Measurements from ENCODE around the gene HTRA2.

The HTRA2 gene

DNA sequence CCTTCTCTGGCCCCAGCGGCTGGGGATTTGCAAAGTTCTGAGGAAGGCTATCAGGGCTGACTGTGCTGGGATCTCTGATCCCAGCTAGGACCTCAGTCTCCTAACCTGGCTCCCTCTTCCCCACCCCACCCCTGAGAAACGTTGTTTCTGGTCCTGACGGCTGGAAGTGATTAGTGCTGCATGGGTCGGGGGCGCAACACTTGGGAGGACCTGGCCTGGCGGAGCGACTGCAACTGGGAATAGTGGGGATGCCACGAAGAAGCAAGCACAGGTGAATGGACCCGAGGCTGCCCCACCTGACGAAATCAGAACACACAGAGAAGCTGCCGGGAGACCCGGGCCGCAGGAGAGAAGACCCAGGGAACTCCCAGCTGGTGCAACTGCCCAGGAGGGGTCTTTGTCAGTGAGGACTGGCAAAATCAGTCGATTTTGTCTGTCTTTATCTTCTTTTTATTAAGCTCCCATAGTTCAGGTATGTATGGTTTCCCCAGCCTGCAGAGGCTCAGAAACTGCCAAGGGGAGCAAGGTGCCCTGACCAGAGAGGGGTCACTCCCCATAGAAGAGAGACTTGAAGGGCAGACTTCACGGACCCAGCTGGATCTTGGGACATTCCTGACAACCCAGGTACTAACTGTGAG is 29.7 kb upstream of the HTRA2 start:
- DNase-seq (ENCODE audit: low read depth in 1 of 2, low spot score in 1 of 2), result no peak

DNA sequence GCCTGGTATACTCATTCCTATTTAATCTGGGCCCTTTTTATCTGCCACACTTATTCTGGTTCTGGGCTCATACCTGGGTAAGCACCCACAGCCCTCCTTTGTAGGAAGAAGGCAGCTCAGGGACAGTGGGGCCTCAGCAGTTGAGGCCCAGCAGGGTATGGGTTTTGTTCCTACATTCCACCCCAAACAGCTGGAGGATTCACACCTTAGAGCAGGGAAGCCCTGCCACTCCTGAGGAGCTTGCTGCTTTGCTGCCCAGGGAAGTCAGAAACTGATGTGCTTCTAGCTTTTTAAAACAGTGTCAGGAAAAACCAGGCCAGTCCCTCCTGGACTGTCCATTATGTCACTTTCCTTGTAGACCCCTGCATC is 29.2 kb upstream of the HTRA2 start:
- no peak for DNase-seq (ENCODE audit: low read depth in 1 of 2, low spot score in 1 of 2)

GRCh38 chr2:74501335-74502071 is 28.2 kb upstream of the HTRA2 start:
- DNase-seq (ENCODE audit: low read depth in 1 of 2, low spot score in 1 of 2), result no peak

DNA sequence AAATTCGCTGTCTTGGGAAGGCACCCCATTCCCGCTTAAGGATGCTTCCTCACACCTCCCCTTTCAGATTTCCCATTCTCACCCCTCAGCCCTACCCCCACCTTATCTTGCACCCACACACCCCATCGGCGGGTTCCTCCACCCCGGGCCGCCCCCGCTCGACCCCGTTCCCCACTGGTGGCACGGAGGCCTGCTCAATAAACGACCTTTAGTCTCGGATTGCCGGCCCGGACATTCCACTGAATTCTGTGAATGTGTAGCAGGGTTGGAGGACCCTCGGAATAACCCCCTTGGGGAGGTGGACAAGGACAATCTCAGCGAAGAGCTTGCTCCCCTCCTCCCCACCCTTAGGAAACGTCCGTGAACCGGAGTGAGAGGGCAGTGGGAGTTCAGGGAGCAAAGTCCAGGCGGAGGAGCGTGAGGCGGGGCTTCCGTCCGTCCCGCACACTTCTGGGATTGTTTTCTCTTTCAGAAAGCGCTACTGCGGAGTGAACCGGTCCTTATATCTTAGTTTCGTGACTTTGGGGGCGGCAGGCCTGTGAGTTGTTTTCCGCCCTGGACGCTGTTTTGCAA is 27.5 kb upstream of the HTRA2 start:
- no peak for DNase-seq (ENCODE audit: low read depth in 1 of 2, low spot score in 1 of 2)

DNA sequence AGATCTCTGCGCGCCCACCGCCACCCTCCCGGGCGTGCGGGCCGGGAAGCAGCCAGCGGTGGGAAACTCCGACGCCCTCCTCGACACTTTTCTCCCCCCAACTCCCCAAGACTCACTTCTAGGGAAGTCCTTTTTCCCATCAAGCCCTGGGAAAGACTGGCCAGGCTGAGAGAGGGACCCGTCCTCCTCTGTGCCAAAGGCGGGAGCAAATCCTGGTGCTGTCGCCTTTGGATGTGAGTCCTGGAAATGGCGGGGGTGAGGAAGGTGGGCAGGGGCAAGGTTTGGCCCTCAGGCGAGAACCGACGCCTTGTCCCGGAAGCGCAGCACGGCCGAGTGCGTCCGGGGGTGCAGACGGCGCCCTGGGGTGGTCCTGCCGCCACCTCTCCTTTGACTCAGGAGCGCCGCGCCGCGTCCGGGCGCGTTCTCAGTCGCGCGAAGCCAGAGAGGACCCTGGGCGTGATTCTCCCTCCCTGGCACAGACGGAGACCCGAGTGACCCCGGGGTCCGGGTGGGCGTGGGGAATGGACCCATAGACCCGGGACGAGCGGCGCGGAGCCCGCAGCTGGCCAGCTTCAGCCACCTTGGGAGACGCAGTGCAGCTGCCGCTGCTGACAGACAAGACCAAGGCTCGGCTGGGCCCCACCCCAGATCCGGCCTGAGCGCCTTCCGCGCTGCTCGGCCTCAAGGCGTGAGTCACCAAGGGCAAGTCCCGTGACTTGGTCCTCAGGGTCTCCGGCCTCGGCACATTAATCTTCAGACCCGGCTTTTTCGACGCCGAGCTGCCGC is 26.8 kb upstream of the HTRA2 start:
- no peak for DNase-seq (ENCODE audit: low read depth in 1 of 2, low spot score in 1 of 2)

DNA sequence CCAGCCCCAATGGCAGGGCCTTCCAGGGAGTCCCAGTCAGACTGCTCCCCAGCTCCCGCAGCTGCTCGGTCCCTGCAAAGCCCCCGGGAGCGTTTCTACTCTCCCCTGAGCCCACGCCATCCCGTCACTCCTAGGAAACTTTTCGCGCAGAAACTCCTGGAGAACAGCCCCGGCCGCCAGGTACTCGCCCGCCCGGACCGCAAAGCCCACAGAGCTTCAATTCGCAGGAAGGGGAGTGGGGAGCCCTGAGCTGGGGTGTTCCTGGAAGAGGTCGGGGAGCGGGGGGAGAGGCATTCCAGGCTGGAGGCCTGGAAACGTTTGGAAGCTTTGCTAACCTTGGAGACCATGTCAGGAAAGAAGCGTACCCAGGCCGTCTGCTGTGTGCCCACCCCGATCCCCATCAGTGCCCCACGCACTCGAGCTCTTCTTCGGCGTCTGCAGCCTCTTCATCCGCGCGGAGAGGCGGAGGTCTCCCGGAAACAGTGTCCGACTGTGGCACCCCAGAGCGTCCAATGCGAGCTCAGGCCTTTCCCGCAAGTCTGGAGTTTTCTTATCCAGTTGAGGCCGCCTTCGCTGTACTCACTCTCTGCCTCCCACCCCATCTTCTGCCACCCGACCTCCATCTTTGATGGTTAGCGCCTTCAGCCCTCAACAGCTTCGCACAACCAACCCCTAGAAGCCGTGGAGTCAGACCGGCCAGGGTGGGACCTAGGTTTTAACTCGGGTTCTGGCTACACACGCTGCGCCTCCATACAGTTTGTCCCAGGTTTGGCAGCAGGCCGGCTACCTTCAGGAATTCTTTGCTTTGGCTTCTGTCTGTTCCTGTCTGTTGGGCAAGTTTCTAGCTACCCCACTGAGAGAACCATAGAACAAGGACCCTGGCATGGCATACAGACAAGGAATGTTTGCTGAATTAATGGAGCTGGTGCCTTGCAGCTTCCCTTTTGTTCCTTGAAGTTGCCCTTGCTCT is 25.9 kb upstream of the HTRA2 start:
- DNase-seq (ENCODE audit: low read depth in 1 of 2, low spot score in 1 of 2), result no peak

GRCh38 chr2:74504591-74504990 is 25.1 kb upstream of the HTRA2 start:
- DNase-seq (ENCODE audit: low read depth in 1 of 2, low spot score in 1 of 2), result no peak

GRCh38 chr2:74505448-74506246 is 24.1 kb upstream of the HTRA2 start:
- no peak for DNase-seq (ENCODE audit: low read depth in 1 of 2, low spot score in 1 of 2)

DNA sequence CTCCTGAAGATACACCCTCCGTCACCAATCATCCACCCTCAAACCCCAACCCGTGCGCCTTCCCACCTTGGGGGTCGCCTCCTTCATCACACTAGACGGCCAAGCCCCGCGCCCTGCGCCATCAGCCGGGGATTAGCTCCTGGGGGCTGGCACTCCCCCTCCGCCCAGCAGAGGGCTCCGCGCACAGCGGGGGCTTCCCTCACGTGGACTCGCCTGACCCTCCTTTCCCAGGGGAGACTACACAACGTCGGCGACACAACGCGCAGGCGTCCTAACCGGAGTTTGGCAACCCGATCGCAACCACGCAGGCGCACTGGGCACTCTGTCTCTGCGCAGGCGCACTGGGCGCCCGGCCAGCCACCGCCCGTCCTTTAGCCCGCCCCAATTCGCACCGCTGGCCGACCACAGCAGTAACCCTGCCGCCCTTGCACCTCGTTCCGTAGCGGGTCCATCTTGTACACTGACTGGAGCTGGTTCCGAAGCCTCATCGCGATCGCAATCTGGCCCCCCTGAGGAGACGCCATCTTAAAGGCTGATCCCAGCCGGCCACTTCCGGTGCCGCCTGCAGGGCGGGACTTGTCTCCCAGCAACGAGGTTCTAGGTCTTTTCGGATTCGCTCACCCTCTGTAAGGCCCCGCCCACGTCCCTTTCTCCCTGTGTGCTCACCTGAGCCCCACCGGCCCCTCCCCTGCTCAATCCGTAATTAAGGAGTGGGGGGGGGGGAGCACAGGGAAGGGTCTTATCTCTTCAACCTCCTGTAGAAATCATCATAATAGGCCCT is 22.4 kb upstream of the HTRA2 start, which contains the start of gene PCGF1:
TSS of gene PCGF1 (minus strand) at position 551 of the 781 bp plus-strand sequence. CDS start at position 524, 27 bp downstream.
- peak; percentile 95 to 98 for DNase-seq (ENCODE audit: low read depth in 1 of 2, low spot score in 1 of 2)

DNA sequence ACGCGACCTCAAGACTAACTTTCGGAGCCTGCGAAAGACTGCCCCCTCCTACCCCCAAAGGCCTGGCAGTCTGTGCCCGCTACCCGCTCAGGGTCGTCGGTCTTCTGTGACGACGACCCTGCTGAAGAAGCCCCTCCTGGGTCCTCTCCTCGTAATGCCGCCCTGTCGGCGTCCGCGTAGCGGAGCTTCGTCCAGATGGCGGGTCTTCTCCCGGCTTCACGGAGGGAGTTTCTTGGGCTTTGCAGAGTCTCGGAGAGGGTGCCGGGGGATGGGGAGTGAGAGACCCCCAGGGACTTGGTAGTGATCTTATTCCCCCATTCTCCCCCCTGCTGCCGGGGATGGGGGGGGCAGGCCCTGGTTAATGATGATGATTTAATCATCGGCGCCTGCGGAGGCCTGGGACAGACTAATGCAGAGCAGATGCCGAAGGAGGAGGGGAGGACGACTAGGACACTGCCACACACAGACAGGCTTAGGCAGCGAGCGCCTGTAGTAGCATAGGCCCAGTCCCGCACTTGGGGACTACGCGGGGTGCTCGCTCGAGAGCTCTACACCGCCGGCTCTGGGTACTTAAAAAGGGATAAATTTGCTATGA is 21.7 kb upstream of the HTRA2 start:
- no peak for DNase-seq (ENCODE audit: low read depth in 1 of 2, low spot score in 1 of 2)

GRCh38 chr2:74510272-74510671 is 19.5 kb upstream of the HTRA2 start:
- no peak for DNase-seq (ENCODE audit: low read depth in 1 of 2, low spot score in 1 of 2)

GRCh38 chr2:74511104-74511989 is 18.4 kb upstream of the HTRA2 start:
- no peak for DNase-seq (ENCODE audit: low read depth in 1 of 2, low spot score in 1 of 2)

GRCh38 chr2:74512744-74513604 is 16.8 kb upstream of the HTRA2 start:
- DNase-seq (ENCODE audit: low read depth in 1 of 2, low spot score in 1 of 2), result no peak

DNA sequence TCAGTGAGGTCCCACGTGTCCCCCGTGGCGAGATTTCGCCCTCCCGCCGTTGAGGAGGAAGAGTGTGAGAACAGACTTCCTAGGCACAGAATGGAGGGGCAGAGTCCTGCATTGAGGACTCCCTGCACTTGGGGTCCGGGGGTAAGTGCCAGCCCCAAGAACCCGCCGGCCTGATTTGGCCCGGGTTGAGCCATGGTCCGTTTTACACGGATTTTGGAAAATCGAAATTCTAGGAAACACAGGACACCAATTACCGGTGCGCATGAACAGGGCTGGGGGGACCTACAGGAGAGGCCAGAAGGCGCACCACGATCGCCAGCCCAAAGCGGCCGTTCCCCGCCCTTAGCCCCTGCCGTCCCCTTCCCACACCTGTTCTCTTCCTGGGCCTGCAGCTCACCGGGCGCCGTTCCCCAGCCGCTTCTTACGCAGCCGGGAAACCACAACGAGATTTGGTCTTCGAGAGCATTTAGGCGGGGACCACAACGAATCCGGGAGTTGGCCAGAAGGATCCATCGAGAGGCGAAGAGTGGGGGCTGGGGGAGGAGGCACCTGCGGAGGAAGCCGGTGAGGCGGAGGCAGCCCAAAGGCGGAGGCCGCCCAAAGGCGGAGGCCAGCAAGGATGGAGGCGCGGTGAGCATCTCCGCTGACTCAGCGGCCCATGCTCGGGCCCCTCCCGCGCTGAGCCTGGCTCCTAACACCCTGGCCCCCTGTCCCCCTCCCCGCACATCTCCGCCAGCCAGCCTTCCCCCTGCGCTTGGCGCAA is 15.9 kb upstream of the HTRA2 start:
- DNase-seq (ENCODE audit: low read depth in 1 of 2, low spot score in 1 of 2), result no peak

GRCh38 chr2:74514368-74515270 is 15.1 kb upstream of the HTRA2 start, which contains the start of gene TLX2:
Gene TLX2, plus strand, starts transcription at chr2:74514450. Its CDS starts 357 bp downstream, at chr2:74514807.
- no peak for DNase-seq (ENCODE audit: low read depth in 1 of 2, low spot score in 1 of 2)

All from activated T-helper 1 cell treated with anti-CD3 and anti-CD28 coated beads, Interleukin-2, amount 50 U/mL, for 16 hours (primary cell).